22Rv1 (cell line): Measurements from ENCODE around the gene RSPH1.

Experiments used
- CTCF ChIP-seq: fragments of 450-650 bp; IDR thresholded peaks from 2 replicates; pipeline ENCODE4 v1.5.1; 2017; ENCODE audit warnings: mild to moderate bottlenecking
- ZFX ChIP-seq: fragments of 450-650 bp; IDR thresholded peaks from 2 replicates; pipeline ENCODE4 v1.6.1; 2017; ENCODE audit warnings: antibody characterized with exemption, borderline replicate concordance

GRCh38 chr21:42500225-42500624 lies 4.2 kb upstream of the RSPH1 start:
- TF ChIP-seq CTCF: no peak
- TF ChIP-seq ZFX: no peak
